ENCODE measurements around the gene DNAH8.

GRCh38 chr6:39059496-39060310, 344.6 kb downstream of the DNAH8 start:
- TF ChIP-seq POLR2A (IDR thresholded peaks at IDR 0.05) (no peak), CTCF (IDR thresholded peaks at IDR 0.05) (no peak)
